MCF 10A (cell line): Measurements from ENCODE around the gene MRPS23. TPM values are rescaled to one million over a fixed set of nuclear protein-coding genes. Genes with fewer than 3 reads are reported as not detected.

Source experiments
- BruUV-seq: library from RNA; stranded (reverse); fragments of 400-500 nt; replicated peaks from 2 replicates; lab custom pipeline; 2021; lab: Mats Ljungman, UMichigan
- CTCF ChIA-PET: fragments of 300-600 bp; sonication (Branson Sonifier 250); formaldehyde crosslinking; extraction: SDS; loops from one replicate; lab custom pipeline; 2021; ENCODE audit warnings: antibody characterized with exemption, inconsistent platforms; lab: Yijun Ruan, JAX
- POLR2A ChIA-PET: fragments of 300-600, 350-650 bp; sonication (Branson Sonifier 250); formaldehyde crosslinking; extraction: SDS; loops from one replicate; lab custom pipeline; 2020; ENCODE audit warnings: antibody characterized with exemption, inconsistent platforms; lab: Yijun Ruan, JAX
- DNase-seq: peaks from one replicate; pipeline ENCODE4 v3.0.0-alpha.2; 2018; ENCODE audit not compliant: unreplicated experiment
- H3K27ac Mint-ChIP-seq: one replicate; pipeline ENCODE4 v1.8.0; 2022; ENCODE audit warnings: mild to moderate bottlenecking, low read depth, mixed read lengths; ENCODE audit not compliant: unreplicated experiment
- H3K27me3 Mint-ChIP-seq: one replicate; pipeline ENCODE4 v1.8.0; 2022; ENCODE audit warnings: mixed read lengths; ENCODE audit not compliant: insufficient read depth, unreplicated experiment
- H3K36me3 Mint-ChIP-seq: one replicate; pipeline ENCODE4 v1.8.0; 2022; ENCODE audit warnings: mild to moderate bottlenecking, moderate library complexity, mixed read lengths; ENCODE audit not compliant: insufficient read depth, unreplicated experiment
- H3K4me1 Mint-ChIP-seq: one replicate; pipeline ENCODE4 v1.8.0; 2022; ENCODE audit warnings: mixed read lengths; ENCODE audit not compliant: insufficient read depth, unreplicated experiment
- H3K4me3 Mint-ChIP-seq: one replicate; pipeline ENCODE4 v1.8.0; 2022; ENCODE audit warnings: mild to moderate bottlenecking, moderate library complexity, mixed read lengths; ENCODE audit not compliant: unreplicated experiment
- H3K9me3 Mint-ChIP-seq: one replicate; pipeline ENCODE4 v1.8.0; 2022; ENCODE audit warnings: mixed read lengths; ENCODE audit not compliant: unreplicated experiment
- CTCF ChIP-seq: fragments of 200-600 bp; IDR thresholded peaks from one replicate; pipeline ENCODE4 v1.8.0; 2022; ENCODE audit warnings: antibody characterized with exemption, mild to moderate bottlenecking; ENCODE audit not compliant: unreplicated experiment
- intact Hi-C: fragments of 100-400 bp; cut with micrococcal nuclease; formaldehyde crosslinking; loops from 2 replicates; pipeline ENCODE4 v1.14.1; 2022
- total RNA-seq: library from RNA; stranded (reverse); gene quantifications from 2 replicates; pipeline ENCODE4 v1.2.3, GENCODE V29; 2022

The MRPS23 gene
- total RNA-seq, 1 experiment from 2014 or later = 59.3 TPM

GRCh38 chr17:57806167-57806830, 43.5 kb downstream of the MRPS23 start:
- Mint-ChIP-seq H3K36me3 (no peaks in the 10 kb centered on the region), H3K27me3 (peaks cover 56% of the 10 kb centered on the region), H3K27ac (no peak overlapping the region), H3K4me3 (no peak overlapping the region), H3K4me1 (no peaks in the 10 kb centered on the region), H3K9me3 (peaks cover 8% of the 10 kb centered on the region)
- BruUV-seq = no TSS peak
- TF ChIP-seq CTCF = no peak
- intact Hi-C loops = no loop called here
- POLR2A ChIA-PET = interaction anchor here (0.6 kb wide), 1 partner anchor 649 kb away, joined by 3 read pairs; no protein-coding TSS in a partner anchor
- CTCF ChIA-PET = interaction anchor here (2.1 kb wide), 1 partner anchor 27 kb away, joined by 8 read pairs; no protein-coding TSS in a partner anchor
- DNase-seq = no peak

GRCh38 chr17:57803021-57803420, 46.8 kb downstream of the MRPS23 start:
- H3K27ac Mint-ChIP-seq = no peak overlapping the region
- H3K27me3 Mint-ChIP-seq = peaks cover 28% of the 10 kb centered on the region
- no peak overlapping the region for H3K4me3 Mint-ChIP-seq
- no peaks in the 10 kb centered on the region for H3K36me3 Mint-ChIP-seq
- TF ChIP-seq CTCF = no peak
- no peaks in the 10 kb centered on the region for H3K4me1 Mint-ChIP-seq
- no peak for DNase-seq
- POLR2A ChIA-PET = no interaction called here
- BruUV-seq = no TSS peak
- intact Hi-C loops = no loop called here
- CTCF ChIA-PET = interaction anchor here (1.1 to 1.6 kb wide), 4 partner anchors 9 to 30 kb away, joined by 3 to 4 read pairs (median 4); no protein-coding TSS in a partner anchor
- peaks cover 20% of the 10 kb centered on the region for H3K9me3 Mint-ChIP-seq

- ChIA-PET CTCF (interaction anchor here (1.2 to 1.8 kb wide), 2 partner anchors 17 to 33 kb away, joined by 3 to 4 read pairs; no protein-coding TSS in a partner anchor), POLR2A (no interaction called here)
- TF ChIP-seq CTCF = no peak
- intact Hi-C loops = no loop called here
- Mint-ChIP-seq H3K36me3 (no peaks in the 10 kb centered on the region), H3K9me3 (peaks cover 20% of the 10 kb centered on the region), H3K4me3 (no peak overlapping the region), H3K4me1 (no peaks in the 10 kb centered on the region), H3K27me3 (peaks cover 10% of the 10 kb centered on the region), H3K27ac (no peak overlapping the region)
- no peak for DNase-seq
- BruUV-seq = no TSS peak
Observed at GRCh38 chr17:57801044-57801711, 48.7 kb downstream of the MRPS23 start.

GRCh38 chr17:57794841-57795240, 55.0 kb downstream of the MRPS23 start:
- no peak for DNase-seq
- CTCF ChIA-PET = interaction anchor here (0.8 kb wide), 2 partner anchors 25 to 39 kb away, joined by 3 to 4 read pairs; no protein-coding TSS in a partner anchor
- TF ChIP-seq CTCF = no peak
- Mint-ChIP-seq H3K36me3 (no peaks in the 10 kb centered on the region), H3K27ac (no peak overlapping the region), H3K4me1 (no peaks in the 10 kb centered on the region), H3K9me3 (no peaks in the 10 kb centered on the region), H3K27me3 (peaks cover 23% of the 10 kb centered on the region), H3K4me3 (no peak overlapping the region)
- POLR2A ChIA-PET = interaction anchor here (0.5 kb wide), 1 partner anchor 28 kb away, joined by 3 read pairs; no protein-coding TSS in a partner anchor
- BruUV-seq = no TSS peak
- intact Hi-C loops = no loop called here
